SK-MEL-5 (cell line): ENCODE data around the gene CHST13. TPM values are rescaled to one million over a fixed set of nuclear protein-coding genes. Genes with fewer than 3 reads are reported as not detected.
A peak's percentile ranks its signal among the peaks of the same experiment; 100 is the strongest.

Experiments
- DNase-seq: peaks from one replicate; pipeline ENCODE4 v3.0.0-alpha.2; 2016; ENCODE audit warnings: low read depth, low spot score
- in situ Hi-C: cut with HindIII; loops from 2 replicates; pipeline ENCODE4 v1.10.0; 2016; ENCODE audit warnings: low sequenced_read_pairs, high pct_unique_total_duplicates, low pct_unique_long_range_greater_than_20kb
- total RNA-seq: library from RNA; depleted of rRNA; stranded (reverse); fragments of >200 nt; shearing (Covaris generic); gene quantifications from 2 replicates; pipeline ENCODE4 v1.2.3, GENCODE V29; 2014

The CHST13 gene
- total RNA-seq, 1 experiment from 2014 or later = 1.7 TPM

DNA sequence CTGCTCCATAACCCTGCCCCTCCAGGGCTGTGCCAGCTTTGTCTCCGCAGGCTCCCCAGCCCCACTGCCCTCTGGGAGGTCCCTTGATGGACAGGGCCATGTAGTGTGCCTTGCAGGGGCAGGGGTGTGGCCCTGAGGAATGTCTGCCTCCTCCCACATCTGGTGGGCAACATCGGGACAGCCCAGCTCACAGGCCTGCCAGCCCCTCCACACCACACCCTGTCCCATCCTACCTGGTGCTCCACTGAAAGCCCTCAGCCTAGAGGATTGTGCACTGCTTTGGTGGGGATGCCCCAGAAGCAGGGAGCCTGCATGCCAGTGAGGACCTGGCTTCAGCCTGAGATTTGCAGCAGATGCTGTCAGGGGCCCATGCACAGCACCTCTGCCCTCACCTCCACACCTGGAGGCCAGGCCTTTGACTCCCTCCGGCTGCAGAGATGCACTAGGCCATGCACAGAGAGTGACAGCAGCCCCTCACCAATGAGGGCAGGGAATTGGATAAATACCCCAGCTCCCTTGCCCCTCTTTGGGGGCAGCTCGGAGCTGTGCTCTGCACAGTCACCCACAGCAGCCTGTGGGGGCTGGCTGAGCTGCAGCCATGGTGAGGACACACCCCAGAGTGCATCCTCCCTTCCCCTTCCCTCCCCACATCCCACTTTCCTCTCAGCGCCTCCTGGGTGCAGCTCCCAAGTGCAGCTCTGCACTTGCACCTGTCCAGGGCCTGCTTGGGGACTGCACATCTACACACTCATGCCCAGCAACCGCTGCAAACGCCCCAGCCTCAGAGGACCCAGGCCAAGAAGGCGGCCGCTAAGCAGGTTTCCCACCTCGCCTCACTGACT lies 32.1 kb downstream of the CHST13 start:
- DNase-seq = no peak
- in situ Hi-C loops = no loop called here

DNA sequence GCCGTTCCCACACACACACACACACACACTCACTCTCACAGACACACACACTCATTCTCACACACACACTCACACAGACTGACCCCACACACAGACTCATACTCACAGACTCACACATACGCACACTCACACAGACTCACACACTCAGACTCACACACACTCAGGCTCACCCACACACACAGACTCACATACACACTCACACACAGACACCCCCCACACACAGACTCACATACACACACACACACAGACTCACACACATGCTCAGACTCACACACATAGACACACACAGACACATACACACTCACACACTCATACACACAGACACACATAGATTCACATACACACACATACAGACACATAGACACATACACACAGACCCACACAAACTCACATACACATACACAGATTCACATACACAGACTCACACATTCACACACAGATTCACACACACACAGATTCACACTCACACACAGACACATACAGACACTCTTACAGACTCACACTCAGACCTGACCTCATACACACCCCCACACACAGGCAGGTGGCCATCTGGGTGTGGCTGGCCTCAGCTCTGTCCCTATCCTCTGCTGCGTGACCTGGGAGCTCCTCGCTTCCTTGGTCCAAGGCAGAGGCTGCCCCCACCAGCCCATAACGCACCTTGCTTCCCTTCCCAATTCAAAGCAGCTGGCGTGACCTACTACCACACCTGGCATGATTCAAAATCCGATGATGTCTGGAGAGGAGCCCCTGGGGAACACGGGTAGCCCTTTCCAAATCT lies 32.9 kb downstream of the CHST13 start:
- in situ Hi-C loops = no loop called here

DNA sequence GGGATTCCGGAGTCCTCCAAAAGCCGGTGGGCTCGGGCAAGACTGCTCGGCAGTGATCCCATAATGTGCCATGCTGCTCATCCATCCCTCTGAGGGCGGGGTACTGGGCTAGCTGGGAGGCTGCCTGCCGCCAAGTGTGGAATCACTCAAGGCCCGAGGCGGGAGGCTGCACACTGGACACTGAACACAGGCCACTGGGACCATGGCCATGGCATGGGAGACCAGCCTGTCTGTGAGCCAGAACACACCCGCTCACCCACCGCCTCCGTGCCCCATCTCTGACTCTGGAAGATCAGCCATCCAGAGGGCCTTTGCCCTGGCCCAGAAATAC lies 33.4 kb downstream of the CHST13 start:
- no peak for DNase-seq
- in situ Hi-C loops = no loop called here

More for the DNA sequence above, 32.9 kb downstream of the CHST13 start:
- no peak for DNase-seq

DNA sequence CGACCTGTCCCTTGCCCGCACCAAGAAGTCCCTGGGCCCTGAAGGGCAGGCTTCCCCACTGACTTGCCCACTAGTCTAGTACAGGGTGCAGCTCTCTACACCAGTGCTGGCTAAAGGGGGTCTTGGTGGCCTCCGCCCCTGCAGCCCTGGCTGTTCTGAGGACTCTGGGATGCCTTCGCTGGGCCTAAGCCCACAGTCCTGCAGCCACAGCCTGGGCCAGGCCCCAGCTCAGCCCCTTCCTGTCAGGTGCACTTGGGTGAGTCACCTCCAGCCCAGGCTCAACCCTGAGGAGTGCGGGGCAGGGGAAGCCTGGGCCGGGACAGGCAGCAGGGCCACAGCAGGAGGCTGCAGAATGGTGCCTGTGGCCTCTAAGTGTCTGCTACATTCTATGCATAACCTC lies 33.8 kb downstream of the CHST13 start:
- DNase-seq = no peak
- in situ Hi-C loops = no loop called here

DNA sequence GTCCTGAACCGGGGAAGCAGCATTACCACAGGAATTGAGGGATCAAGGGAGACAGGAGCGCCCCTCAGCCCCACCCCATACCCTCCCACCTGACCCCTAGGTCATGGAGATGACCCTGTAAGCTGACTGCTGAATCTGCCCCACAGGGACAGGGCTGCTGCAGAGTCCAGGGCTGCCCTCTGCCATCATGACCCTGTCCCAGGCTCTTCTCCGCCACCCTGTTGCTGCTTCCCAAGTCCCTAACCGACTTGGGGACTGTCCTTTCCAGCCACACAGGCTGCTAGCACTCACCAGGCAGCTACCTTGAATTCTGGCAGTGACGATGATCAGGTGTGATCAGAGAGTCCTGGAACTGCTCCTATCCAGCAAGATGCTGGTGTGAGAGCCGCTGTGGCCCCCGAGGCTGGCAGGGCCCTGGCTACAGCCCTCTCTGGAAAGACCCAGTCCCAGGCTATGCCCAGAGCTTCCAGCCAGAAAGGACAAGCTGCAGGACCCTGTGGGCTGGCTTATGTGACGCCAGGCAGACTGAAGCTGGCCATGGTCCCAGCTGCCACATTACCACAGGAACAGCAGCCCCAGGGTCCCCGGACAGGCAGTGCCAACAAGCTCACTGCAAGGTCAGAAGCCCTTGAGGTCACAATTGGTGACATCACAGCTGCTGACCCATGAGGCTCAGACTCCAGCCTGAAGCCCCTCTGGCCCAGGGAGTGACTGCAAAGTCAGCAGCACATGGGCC lies 34.5 kb downstream of the CHST13 start, which contains the start of gene C3orf22:
TSS of gene C3orf22 (minus strand) at position 597 of the 736 bp plus-strand sequence. CDS start 5,542 bp downstream, outside the sequence.
- no peak for DNase-seq
- in situ Hi-C loops = no loop called here

DNA sequence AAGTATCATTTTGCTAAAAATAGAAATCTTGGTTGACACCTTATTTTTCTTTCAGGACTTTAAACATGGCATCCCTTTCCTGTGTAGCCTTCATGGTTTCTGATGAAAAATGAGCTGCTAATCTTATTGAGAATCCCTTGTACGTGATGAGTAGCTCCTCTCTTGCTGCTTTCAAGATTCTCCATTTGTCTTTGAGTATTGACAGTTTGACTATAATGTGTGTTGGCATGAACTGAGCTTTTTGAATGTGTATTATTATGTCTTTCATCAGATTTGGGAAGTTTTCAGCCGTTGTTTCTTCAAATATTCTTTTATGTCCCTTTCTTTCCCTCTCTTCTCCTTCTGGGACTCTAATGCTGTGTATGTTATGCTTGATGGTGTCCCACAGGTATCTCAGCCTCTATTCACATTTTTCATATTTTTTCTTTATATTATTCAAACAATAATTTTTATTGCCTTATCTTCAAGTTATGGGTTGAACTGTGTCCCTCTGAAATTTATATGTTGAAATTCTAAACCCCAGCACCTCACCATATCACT lies 38.9 kb downstream of the CHST13 start:
- in situ Hi-C loops = no loop called here
- DNase-seq = no peak

DNA sequence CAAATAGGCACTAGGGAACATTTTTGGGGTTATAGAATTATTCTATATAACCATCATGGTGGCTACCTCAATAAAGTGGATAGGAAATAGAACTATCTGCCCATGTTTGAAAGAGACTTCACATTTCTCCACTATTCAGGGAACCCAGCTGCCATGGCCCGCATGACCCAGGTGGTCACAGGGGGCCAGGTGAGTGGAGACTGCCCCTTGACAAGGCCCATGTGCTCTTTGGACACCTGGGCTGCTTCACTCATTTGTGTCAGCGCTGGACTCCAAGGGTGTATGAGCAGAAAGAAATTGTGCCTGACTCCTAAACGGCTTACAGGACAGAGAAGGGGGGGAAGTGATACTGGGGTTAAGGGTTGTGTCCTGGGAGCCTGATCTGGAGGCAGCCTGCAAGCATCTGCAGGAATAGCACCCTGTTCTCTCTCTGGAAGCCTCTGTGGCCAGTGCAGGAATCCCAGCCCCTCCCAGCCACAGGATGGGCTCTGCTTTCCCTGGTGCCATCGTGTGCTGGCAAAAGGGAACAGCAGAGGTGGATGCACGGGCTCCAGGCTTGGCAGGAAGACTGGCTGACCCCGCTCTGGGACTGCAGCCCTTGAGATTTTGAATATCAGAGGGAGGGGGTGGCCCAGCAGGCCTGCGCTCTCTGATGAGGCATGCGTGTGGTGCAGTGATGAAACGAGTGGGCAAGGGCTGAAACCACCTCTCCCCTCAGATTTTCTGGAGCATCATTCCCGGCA lies 43.9 kb downstream of the CHST13 start:
- in situ Hi-C loops = no loop called here
- DNase-seq = peak; percentile 61

DNA sequence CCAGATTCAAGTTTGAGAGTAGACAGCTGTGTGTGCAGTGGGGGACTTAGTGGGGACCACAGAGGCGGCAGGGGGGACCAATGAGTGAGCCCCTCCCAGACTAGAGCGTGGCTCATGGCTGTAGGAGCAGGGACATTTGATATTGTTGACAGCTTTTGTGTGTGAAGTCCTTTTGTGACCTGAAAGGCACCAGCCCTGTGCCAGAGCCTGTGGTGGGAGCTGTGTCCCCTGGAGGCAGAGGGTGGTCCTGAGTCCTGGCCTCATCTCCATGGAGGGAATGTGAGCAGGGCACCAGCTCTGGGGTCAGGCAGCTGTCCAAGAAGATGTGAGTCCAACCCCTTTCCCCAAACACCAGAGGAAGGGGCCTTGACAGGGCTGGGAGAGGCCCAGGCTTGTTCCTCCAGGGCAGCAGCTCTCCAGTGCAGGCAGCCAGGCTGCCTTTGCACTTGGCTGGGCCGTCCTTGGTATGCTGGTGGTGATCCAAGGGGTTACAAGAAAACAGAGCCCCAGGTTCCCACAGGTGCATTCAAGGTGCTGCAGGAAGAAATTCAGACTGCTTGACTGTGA lies 44.9 kb downstream of the CHST13 start:
- in situ Hi-C loops = no loop called here
- no peak for DNase-seq

DNA sequence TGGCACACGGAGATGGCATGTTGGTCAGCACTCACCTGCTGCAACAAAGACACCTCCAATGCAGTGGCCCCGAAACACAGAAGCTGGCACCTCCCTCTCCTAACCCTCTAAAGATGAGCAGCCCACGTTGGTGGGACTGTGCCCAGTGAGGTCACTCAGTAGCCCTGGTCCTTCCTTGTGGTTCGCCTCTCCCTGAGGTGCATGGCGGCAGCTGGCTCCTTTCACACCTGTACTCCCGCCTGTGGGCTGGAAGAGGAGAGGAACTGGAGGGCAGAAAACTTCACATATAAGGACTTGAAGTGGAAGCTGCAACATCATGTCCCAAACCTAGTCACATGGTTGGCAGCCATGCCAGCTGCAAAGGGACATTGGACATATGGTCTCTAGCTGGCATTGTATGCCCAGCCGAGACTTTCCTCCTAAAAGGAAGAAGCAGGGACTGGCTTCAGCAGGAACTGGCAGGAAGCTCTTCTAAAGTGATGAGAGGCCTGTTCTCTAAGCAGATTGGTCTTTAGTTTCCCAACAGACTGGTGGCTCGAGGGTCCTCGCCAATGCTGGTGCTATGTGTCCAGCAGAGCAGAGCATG lies 45.5 kb downstream of the CHST13 start:
- DNase-seq = no peak
- in situ Hi-C loops = no loop called here

DNA sequence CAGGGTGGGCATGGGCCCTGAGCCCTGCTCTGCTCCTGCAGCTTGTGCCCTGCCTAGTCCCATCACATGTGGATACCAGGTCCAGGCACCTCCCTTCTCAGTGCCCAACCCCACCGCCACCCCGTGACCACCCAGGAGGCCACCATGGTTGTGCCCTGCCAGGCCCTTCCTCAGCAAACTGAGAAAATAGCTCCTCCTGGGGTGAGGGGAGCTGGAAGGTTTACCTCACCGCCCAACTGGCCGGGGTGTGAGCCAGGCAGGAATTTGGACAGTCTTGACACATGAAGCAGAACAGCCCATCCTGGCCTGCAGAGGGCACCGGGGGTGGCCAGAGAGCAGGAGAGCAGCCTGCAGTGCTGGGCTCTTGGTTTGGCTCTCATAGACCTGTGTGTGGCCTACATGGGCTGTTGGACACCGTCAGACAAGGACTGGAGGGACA lies 46.2 kb downstream of the CHST13 start:
- in situ Hi-C loops = no loop called here
- no peak for DNase-seq

DNA sequence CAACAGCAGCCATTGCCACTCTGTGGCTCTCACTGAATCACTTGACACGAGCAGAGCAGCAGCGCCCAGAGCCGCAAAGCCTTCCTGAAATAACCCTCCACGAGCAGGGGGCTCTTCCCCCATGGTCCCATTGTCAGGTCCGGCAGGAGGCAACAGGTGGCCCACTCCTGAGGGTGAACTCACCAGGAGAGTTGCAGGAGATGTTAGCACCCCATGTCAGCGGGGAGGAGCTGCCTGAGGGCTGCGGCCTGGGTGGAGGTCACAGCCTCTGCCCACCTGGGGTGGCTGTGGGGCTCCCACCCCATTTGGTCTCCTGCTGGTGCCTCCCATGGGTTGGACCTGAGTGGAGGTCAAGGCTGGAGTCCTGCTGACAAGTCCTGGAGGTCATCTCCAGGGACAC lies 47.1 kb downstream of the CHST13 start:
- DNase-seq = no peak
- in situ Hi-C loops = no loop called here

DNA sequence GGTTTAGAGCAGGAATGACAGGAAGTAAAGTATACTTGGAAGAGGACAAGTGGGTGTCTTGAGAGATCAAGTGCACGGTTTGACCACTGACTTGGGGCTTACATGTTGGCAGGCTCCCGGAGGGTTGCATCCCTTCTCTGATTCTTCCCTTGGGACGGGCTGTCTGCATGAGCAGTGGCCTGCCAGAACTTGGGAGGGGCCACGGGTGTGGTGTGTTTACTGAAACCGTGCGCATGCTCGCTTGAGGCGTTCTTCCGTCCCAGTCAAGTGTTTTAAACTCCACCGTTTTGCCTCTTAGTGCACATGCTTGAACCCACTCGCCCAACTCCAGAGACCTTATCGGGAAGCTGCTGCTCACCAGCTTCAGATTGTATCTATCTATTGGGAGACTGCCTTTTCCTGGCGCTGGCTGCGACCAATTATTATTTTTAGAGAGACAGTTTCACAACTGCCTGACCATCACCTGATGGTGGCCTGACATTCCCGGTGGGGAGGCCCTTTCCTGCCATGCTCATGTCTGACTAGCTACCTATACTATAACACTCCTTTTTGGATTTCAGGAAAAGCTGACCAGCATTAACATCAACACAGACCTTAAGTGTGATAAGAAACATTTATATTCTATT lies 49.6 kb downstream of the CHST13 start:
- in situ Hi-C loops = no loop called here
- DNase-seq = peak; percentile 74

DNA sequence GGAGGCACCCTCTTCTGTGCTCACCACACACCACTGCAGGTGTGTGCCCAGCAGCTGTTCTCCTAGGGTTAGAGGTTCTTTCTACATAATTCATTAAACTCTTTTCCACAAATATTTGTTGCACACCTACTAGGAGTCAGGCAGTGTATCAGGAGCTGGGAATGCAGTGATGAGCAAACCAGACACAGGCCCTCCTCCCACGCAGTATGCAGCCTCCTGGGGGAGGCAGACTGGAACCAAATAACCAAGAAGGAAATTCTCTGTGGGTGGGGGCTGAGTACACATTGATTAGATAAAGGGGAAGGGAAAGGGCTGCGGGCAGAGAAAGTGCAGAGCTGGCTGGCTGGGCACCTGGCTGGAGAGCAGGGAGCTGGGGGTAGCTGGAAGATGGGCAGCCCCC lies 53.3 kb downstream of the CHST13 start:
- in situ Hi-C loops = no loop called here

DNA sequence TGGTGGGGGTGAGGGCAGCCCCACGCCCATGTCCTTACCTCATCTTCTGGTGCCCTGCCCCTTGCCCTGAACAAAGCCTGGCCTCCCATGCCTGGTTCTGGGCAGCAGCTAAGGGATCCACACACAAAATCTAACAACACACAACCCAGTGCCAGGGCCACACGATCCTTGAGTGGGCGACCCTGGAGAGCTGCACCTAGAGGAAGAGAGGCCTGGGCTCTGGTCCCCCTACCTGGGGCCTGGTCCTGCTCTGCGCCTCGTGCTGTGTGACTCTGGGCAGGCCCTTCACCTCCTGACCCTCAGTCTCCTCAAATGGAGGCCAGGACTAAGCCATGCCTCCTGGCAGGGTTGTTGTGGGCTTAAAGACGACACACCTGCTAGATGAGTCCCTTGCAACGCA lies 54.7 kb downstream of the CHST13 start:
- in situ Hi-C loops = no loop called here
- no peak for DNase-seq

More for the DNA sequence above, 53.3 kb downstream of the CHST13 start:
- DNase-seq = no peak

DNA sequence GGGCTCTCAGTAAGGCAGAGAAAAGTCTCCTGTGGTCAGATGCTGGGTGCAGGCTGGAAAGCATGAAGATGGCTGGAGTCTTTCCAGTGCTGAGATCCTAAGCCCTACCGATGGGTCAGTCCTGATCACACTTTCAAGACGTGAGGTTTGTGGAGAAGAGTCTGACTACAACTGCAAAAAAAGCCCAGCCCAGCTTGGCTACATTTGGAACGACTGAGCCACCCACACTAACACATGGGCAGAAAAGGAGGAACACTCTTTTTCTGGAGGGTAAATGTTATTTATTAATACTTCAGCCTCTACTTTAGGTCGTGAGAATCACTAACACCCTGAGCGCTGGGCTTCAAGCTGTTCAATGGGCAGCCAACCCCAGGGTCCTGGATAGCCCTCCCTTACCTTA lies 56.8 kb downstream of the CHST13 start:
- DNase-seq = no peak
- in situ Hi-C loops = no loop called here

DNA sequence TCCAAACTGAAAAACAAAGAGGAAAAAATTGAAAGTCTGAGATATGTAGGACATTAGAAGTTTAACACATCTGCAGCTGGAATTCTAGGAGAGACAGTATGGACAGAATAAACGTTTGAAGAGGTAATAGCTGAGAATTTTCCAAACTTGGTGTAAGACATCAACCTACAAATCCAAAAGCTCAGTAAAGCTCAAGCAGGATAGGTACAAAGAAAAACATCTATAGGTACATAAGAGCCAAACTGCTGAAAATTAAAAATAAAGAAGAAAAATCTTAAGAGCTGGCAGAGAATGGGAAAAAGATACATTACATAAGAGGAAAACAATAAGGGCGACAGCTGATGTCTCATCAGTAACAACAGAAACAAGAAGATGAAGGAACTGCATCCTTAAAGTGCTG lies 57.6 kb downstream of the CHST13 start:
- DNase-seq = no peak
- in situ Hi-C loops = no loop called here
